T-helper 2 cell treated with Interferon-gamma antibody and Interleukin-4, amounts not matched to agents 5 μg/mL and 100 μg/mL, for 36 hours (primary cell): ENCODE results near the gene SSB.

Source experiments
- DNase-seq: peaks from one replicate; pipeline ENCODE4 v3.0.0; 2021; ENCODE audit warnings: low spot score
- H3K27ac Mint-ChIP-seq: one replicate; pipeline ENCODE4 v1.8.0; 2021; ENCODE audit warnings: mild to moderate bottlenecking, mixed read lengths
- H3K27me3 Mint-ChIP-seq: one replicate; pipeline ENCODE4 v1.8.0; 2021; ENCODE audit warnings: low read depth, mixed read lengths
- H3K36me3 Mint-ChIP-seq: one replicate; pipeline ENCODE4 v1.8.0; 2021; ENCODE audit warnings: low read depth, mixed read lengths
- H3K4me1 Mint-ChIP-seq: one replicate; pipeline ENCODE4 v1.8.0; 2021; ENCODE audit warnings: low read depth, mixed read lengths
- H3K4me3 Mint-ChIP-seq: one replicate; pipeline ENCODE4 v1.8.0; 2022; ENCODE audit warnings: mild to moderate bottlenecking, moderate library complexity, mixed read lengths
- H3K9me3 Mint-ChIP-seq: one replicate; pipeline ENCODE4 v1.8.0; 2021; ENCODE audit warnings: mixed read lengths

Gene SSB

GRCh38 chr2:169860149-169860548 lies 61.5 kb downstream of the SSB start:
- Mint-ChIP-seq H3K36me3 (peaks cover 8% of the 10 kb centered on the region), H3K27ac (no peak overlapping the region), H3K27me3 (no peaks in the 10 kb centered on the region), H3K9me3 (peaks cover 4% of the 10 kb centered on the region), H3K4me3 (no peak overlapping the region), H3K4me1 (no peaks in the 10 kb centered on the region)
- no peak for DNase-seq
